Endothelial cell of umbilical vein (primary cell): ENCODE measurements around the gene SMARCA2. TPM values are rescaled to one million over a fixed set of nuclear protein-coding genes. Genes with fewer than 3 reads are reported as not detected.

Source experiments
- BruUV-seq: library from RNA; stranded (reverse); fragments of 400-500 nt; replicated peaks from 2 replicates; lab custom pipeline; 2021; lab: Mats Ljungman, UMichigan
- CTCF ChIA-PET: fragments of 300-600, 350-600 bp; sonication (Branson Sonifier 250); formaldehyde crosslinking; loops from one replicate; lab custom pipeline; 2021; ENCODE audit warnings: antibody characterized with exemption, inconsistent platforms; lab: Charles Lee
- POLR2A ChIA-PET: fragments of 300-600, 350-600 bp; sonication (Branson Sonifier 250); formaldehyde crosslinking; loops from one replicate; lab custom pipeline; 2021; ENCODE audit warnings: antibody characterized with exemption, inconsistent platforms; lab: Charles Lee
- DNase-seq: peaks from one replicate; pipeline ENCODE4 v3.0.0-alpha.2; 2011; ENCODE audit warnings: low read depth, low spot score
- FAIRE-seq: peaks from 2 replicates; lab custom pipeline; 2011; peaks lifted over from hg19 to GRCh38; lab: Jason Lieb, UNC
- H2AFZ ChIP-seq: 2 replicates; pipeline ENCODE4 v1.6.0; 2012; ENCODE audit warnings: low read depth, low read length, control low read depth, inconsistent platforms
- H3K27ac ChIP-seq: 2 replicates; pipeline ENCODE4 v1.5.1; 2011; ENCODE audit warnings: low read depth, mild to moderate bottlenecking, control low read depth, low read length, moderate library complexity; ENCODE audit not compliant: insufficient read depth
- H3K27me3 ChIP-seq, 2 experiments: 2 replicates each; pipeline versions ENCODE4 v1.6.0 to v1.6.1; 2011; ENCODE audit warnings: low read length in 2 of 2, mixed read lengths in 1 of 2; ENCODE audit not compliant: control insufficient read depth in 2 of 2, insufficient read depth in 2 of 2
- H3K36me3 ChIP-seq, 2 experiments: 2 replicates in 1 of 2; 3 replicates in 1 of 2; pipeline ENCODE4 v1.5.1; 2011; ENCODE audit warnings: low read length in 2 of 2, mild to moderate bottlenecking in 1 of 2, moderate library complexity in 1 of 2; ENCODE audit not compliant: control insufficient read depth in 2 of 2, insufficient read depth in 2 of 2; ENCODE audit errors: extremely low read depth in 1 of 2
- H3K4me1 ChIP-seq: 3 replicates; pipeline ENCODE4 v1.5.1; 2011; ENCODE audit warnings: mild to moderate bottlenecking, low read length; ENCODE audit not compliant: control insufficient read depth, insufficient read depth; ENCODE audit errors: extremely low read depth
- H3K4me2 ChIP-seq: 2 replicates; pipeline ENCODE4 v1.6.1; 2011; ENCODE audit warnings: low read length, control low read depth, mixed read lengths; ENCODE audit not compliant: insufficient read depth
- H3K4me3 ChIP-seq, 3 experiments: fragments of 200-600 bp in 1 of 3; sonication (generic), shearing (Covaris generic) in 1 of 3; replicated peaks in 1 of 3; 2 replicates each; pipeline ENCODE4 v1.5.1; 2011 to 2016; ENCODE audit warnings: control low read depth in 3 of 3, low read length in 3 of 3, mild to moderate bottlenecking in 2 of 3, inconsistent platforms in 1 of 3, low read depth in 1 of 3, moderate library complexity in 1 of 3; ENCODE audit not compliant: insufficient read depth in 1 of 3
- H3K79me2 ChIP-seq: 2 replicates; pipeline ENCODE4 v1.6.0; 2012; ENCODE audit warnings: low read length, inconsistent platforms; ENCODE audit not compliant: control insufficient read depth, insufficient read depth
- H3K9ac ChIP-seq: replicated peaks from 2 replicates; pipeline ENCODE3; 2011; ENCODE audit warnings: low read length, control low read depth; ENCODE audit not compliant: insufficient read depth; ENCODE audit errors: extremely low read depth
- H3K9me1 ChIP-seq: replicated peaks from 3 replicates; pipeline ENCODE4 v1.6.0; 2011; ENCODE audit warnings: mild to moderate bottlenecking, low read length; ENCODE audit not compliant: control insufficient read depth, insufficient read depth; ENCODE audit errors: extremely low read depth
- H3K9me3 ChIP-seq: replicated peaks from 2 replicates; pipeline ENCODE4 v1.5.1; 2012; ENCODE audit warnings: low read length, inconsistent platforms; ENCODE audit not compliant: control insufficient read depth, insufficient read depth
- H4K20me1 ChIP-seq: replicated peaks from 2 replicates; pipeline ENCODE3; 2011; ENCODE audit warnings: mild to moderate bottlenecking, low read length; ENCODE audit not compliant: control insufficient read depth, insufficient read depth; ENCODE audit errors: extremely low read depth
- CTCF ChIP-seq, 2 donors: IDR thresholded peaks; 1 replicate in 1 of 2; 2 replicates in 1 of 2; pipeline ENCODE4 v1.5.1; 2011; ENCODE audit warnings: low read length in 2 of 2, mild to moderate bottlenecking in 2 of 2, moderate library complexity in 2 of 2, control low read depth in 1 of 2, inconsistent platforms in 1 of 2, low read depth in 1 of 2; ENCODE audit not compliant: insufficient read depth in 1 of 2; ENCODE audit errors: extremely low read depth in 1 of 2
- EZH2 ChIP-seq: IDR thresholded peaks from 2 replicates; pipeline ENCODE4 v1.6.1; 2012; ENCODE audit warnings: borderline replicate concordance, low read depth, mild to moderate bottlenecking, moderate library complexity, low read length, inconsistent platforms; ENCODE audit not compliant: severe bottlenecking
- FOS ChIP-seq: IDR thresholded peaks from 2 replicates; pipeline ENCODE4 v1.6.1; 2011; ENCODE audit warnings: mild to moderate bottlenecking, low read length, moderate library complexity, borderline replicate concordance; ENCODE audit not compliant: insufficient read depth
- GATA2 ChIP-seq: IDR thresholded peaks from 2 replicates; pipeline ENCODE4 v1.7.0; 2011; ENCODE audit warnings: low read depth, mild to moderate bottlenecking, moderate library complexity, mixed read lengths, low read length; ENCODE audit not compliant: insufficient read length, insufficient read depth
- JUN ChIP-seq: IDR thresholded peaks from 2 replicates; pipeline ENCODE4 v1.6.1; 2011; ENCODE audit warnings: borderline replicate concordance, low read depth; ENCODE audit not compliant: insufficient read length, insufficient read depth
- MAX ChIP-seq: IDR thresholded peaks from 2 replicates; pipeline ENCODE4 v1.6.1; 2011; ENCODE audit not compliant: insufficient read depth, insufficient read length
- MYC ChIP-seq: IDR thresholded peaks from one replicate; pipeline ENCODE4 v1.6.1; 2011; ENCODE audit warnings: mild to moderate bottlenecking, low read depth, low read length
- POLR2A ChIP-seq: IDR thresholded peaks from 2 replicates; pipeline ENCODE4 v1.6.1; 2012; ENCODE audit warnings: low read depth, mild to moderate bottlenecking, control low read depth, low read length
- POLR2AphosphoS5 ChIP-seq: IDR thresholded peaks from 2 replicates; pipeline ENCODE4 v1.6.1; 2012; ENCODE audit warnings: low read depth, mild to moderate bottlenecking, control low read depth, low read length, moderate library complexity; ENCODE audit not compliant: insufficient read depth
- dilution Hi-C: fragments of 300-500 bp; cut with MboI; formaldehyde crosslinking; loops from one replicate; pipeline ENCODE4 v1.15.0; 2019; ENCODE audit warnings: low sequenced_read_pairs; ENCODE audit not compliant: extremely low pct_ligation_motif_present
- intact Hi-C: fragments of 100-400 bp; cut with micrococcal nuclease; formaldehyde crosslinking; loops from one replicate; pipeline ENCODE4 v1.10.0; 2022
- polyA plus RNA-seq, 4 experiments: library from polyadenylated mRNA; depleted of rRNA in 3 of 4; stranded (reverse) in 3 of 4; unstranded in 1 of 4; fragments of >200 nt; gene quantifications; 2 replicates each; pipeline versions ENCODE4 v1.2.1 to v1.2.3, GENCODE V29; 2011 to 2012; ENCODE audit warnings: missing spikeins in 1 of 4
- total RNA-seq: library from RNA; stranded (reverse); gene quantifications from 2 replicates; pipeline ENCODE4 v1.2.3, GENCODE V29; 2021

Gene SMARCA2
- total and polyA plus RNA-seq, 2 donors (not counting 3 experiments of a cell fraction or from before 2014, with no cell fraction given): 54.5 to 79.9 TPM

- Histone ChIP-seq H4K20me1 (no peaks in the 10 kb centered on the region), H3K9me1 (no peaks in the 10 kb centered on the region), H3K4me1 (peaks cover 13% of the 10 kb centered on the region), H3K36me3 (no peaks in the 10 kb centered on the region), H3K4me3 (no peak overlapping the region), H3K4me2 (peak overlapping the region; percentile 2), H2AFZ (no peak overlapping the region), H3K27ac (no peak overlapping the region), H3K79me2 (no peaks in the 10 kb centered on the region), H3K9me3 (no peaks in the 10 kb centered on the region), H3K27me3 (no peaks in the 10 kb centered on the region), H3K9ac (no peak overlapping the region)
- intact Hi-C loops (loop anchor here (5.0 kb wide), 1 partner anchor 33 kb away; no protein-coding TSS in a partner anchor), dilution Hi-C loops (no loop called here)
- no peak for FAIRE-seq
- ChIA-PET POLR2A (no interaction called here), CTCF (interaction anchor here (1.7 kb wide), 1 partner anchor 32 kb away, joined by 6 read pairs; no protein-coding TSS in a partner anchor)
- TF ChIP-seq CTCF (IDR thresholded peaks at IDR 0.05; ENCODE audit: extremely low read depth in 1 of 2, insufficient read depth in 1 of 2, low read depth in 1 of 2, low read length in 2 of 2) (no peak), GATA2 (no peak), POLR2AphosphoS5 (no peak), JUN (no peak), MAX (no peak), MYC (no peak), FOS (no peak), POLR2A (no peak), EZH2 (no peak)
- BruUV-seq: no TSS peak
- peak; percentile 6 for DNase-seq
Measured at GRCh38 chr9:2208991-2209390, 193.8 kb downstream of the SMARCA2 start.
